GM23338 (cell line): ENCODE data around the gene IL1RAPL2. TPM values are rescaled to one million over a fixed set of nuclear protein-coding genes. Genes with fewer than 3 reads are reported as not detected.

Source experiments
- ATAC-seq: fragments of 200-7000 bp; cut with Tn5 transposase; 3 replicates; pipeline ENCODE4 v1.9.1; 2020
- DNase-seq: peaks from one replicate; pipeline ENCODE4 v3.0.0-alpha.2; 2015; ENCODE audit warnings: low spot score
- H2AFZ ChIP-seq: fragments of 200-600 bp; sonication (generic); 2 replicates; pipeline ENCODE4 v1.8.0; 2016; ENCODE audit warnings: antibody characterized with exemption, mild to moderate bottlenecking, moderate library complexity
- H3F3A ChIP-seq: fragments of 200-600 bp; sonication (generic); replicated peaks from 2 replicates; pipeline ENCODE4 v1.8.0; 2017; ENCODE audit warnings: antibody characterized with exemption, mixed run types, low read depth
- H3K27ac ChIP-seq: fragments of 200-600 bp; sonication (generic); 2 replicates; pipeline ENCODE4 v1.6.1; 2016; ENCODE audit warnings: low read depth
- H3K27me3 ChIP-seq: fragments of 200-600 bp; sonication (generic); 2 replicates; pipeline ENCODE4 v1.8.0; 2016; ENCODE audit warnings: mild to moderate bottlenecking, mixed run types, moderate library complexity; ENCODE audit not compliant: insufficient read depth
- H3K36me3 ChIP-seq: fragments of 200-600 bp; sonication (generic); 2 replicates; pipeline ENCODE4 v1.8.0; 2016; ENCODE audit warnings: mild to moderate bottlenecking; ENCODE audit not compliant: insufficient read depth
- H3K4me1 ChIP-seq: fragments of 200-600 bp; sonication (generic); 2 replicates; pipeline ENCODE4 v1.8.0; 2016; ENCODE audit warnings: mild to moderate bottlenecking, moderate library complexity; ENCODE audit not compliant: insufficient read depth
- H3K4me2 ChIP-seq: fragments of 200-600 bp; sonication (generic); 2 replicates; pipeline ENCODE4 v1.7.1; 2017; ENCODE audit warnings: mixed run types
- H3K4me3 ChIP-seq: fragments of 200-600 bp; sonication (generic); 2 replicates; pipeline ENCODE4 v1.6.1; 2016; ENCODE audit warnings: mixed run types
- H3K79me2 ChIP-seq: fragments of 200-600 bp; sonication (generic); replicated peaks from 2 replicates; pipeline ENCODE4 v1.8.0; 2017; ENCODE audit warnings: mild to moderate bottlenecking; ENCODE audit not compliant: insufficient read depth
- H3K9me2 ChIP-seq: fragments of 200-600 bp; sonication (generic); 2 replicates; pipeline ENCODE4 v1.8.0; 2017; ENCODE audit not compliant: insufficient read depth
- H4K20me1 ChIP-seq: fragments of 200-600 bp; sonication (generic); replicated peaks from 2 replicates; pipeline ENCODE4 v1.8.0; 2017; ENCODE audit warnings: mild to moderate bottlenecking; ENCODE audit not compliant: insufficient read depth
- H3K27ac Mint-ChIP-seq: 2 replicates; pipeline ENCODE4 v1.8.0; 2020; ENCODE audit warnings: inconsistent platforms, mild to moderate bottlenecking, moderate library complexity, mixed read lengths
- H3K27me3 Mint-ChIP-seq: 3 replicates; pipeline ENCODE4 v1.8.0; 2022; ENCODE audit warnings: low read depth, mild to moderate bottlenecking, moderate library complexity, mixed read lengths, inconsistent platforms; ENCODE audit not compliant: insufficient read depth, poor library complexity
- H3K36me3 Mint-ChIP-seq: 3 replicates; pipeline ENCODE4 v1.8.0; 2021; ENCODE audit warnings: low read depth, mild to moderate bottlenecking, inconsistent platforms, moderate library complexity, mixed read lengths
- H3K4me1 Mint-ChIP-seq: 3 replicates; pipeline ENCODE4 v1.8.0; 2020; ENCODE audit warnings: mild to moderate bottlenecking, inconsistent platforms, mixed read lengths
- H3K4me3 Mint-ChIP-seq: 3 replicates; pipeline ENCODE4 v1.8.0; 2021; ENCODE audit warnings: moderate library complexity, mild to moderate bottlenecking, inconsistent platforms, mixed read lengths
- H3K9me3 Mint-ChIP-seq: 3 replicates; pipeline ENCODE4 v1.8.0; 2020; ENCODE audit warnings: moderate library complexity, mild to moderate bottlenecking, inconsistent platforms, mixed read lengths
- CREB1 ChIP-seq: fragments of 250-450 bp; sonication (Bioruptor Pico); IDR thresholded peaks from 2 replicates; pipeline ENCODE4 v1.5.0; 2020; ENCODE audit warnings: low read depth, mild to moderate bottlenecking, moderate library complexity
- EZH2 ChIP-seq: fragments of 200-600 bp; sonication (generic); IDR thresholded peaks from one replicate; pipeline ENCODE4 v1.8.0; 2017; ENCODE audit warnings: antibody characterized with exemption, mild to moderate bottlenecking, low read depth; ENCODE audit not compliant: unreplicated experiment
- EZH2phosphoT487 ChIP-seq: fragments of 200-600 bp; sonication (generic); IDR thresholded peaks from one replicate; pipeline ENCODE4 v1.8.1; 2018; ENCODE audit warnings: antibody characterized with exemption; ENCODE audit not compliant: unreplicated experiment
- JUNB ChIP-seq: IDR thresholded peaks from one replicate; pipeline ENCODE4 v1.6.1; 2016; ENCODE audit warnings: antibody characterized with exemption; ENCODE audit not compliant: unreplicated experiment
- POLR2AphosphoS5 ChIP-seq: IDR thresholded peaks from 2 replicates; pipeline ENCODE4 v1.6.1; 2016; ENCODE audit warnings: antibody characterized with exemption, low read depth
- STAT1 ChIP-seq: IDR thresholded peaks from one replicate; pipeline ENCODE4 v1.6.1; 2016; ENCODE audit warnings: antibody characterized with exemption; ENCODE audit not compliant: unreplicated experiment
- ZNF114 ChIP-seq: fragments of 250-450 bp; sonication (Bioruptor Pico); IDR thresholded peaks from 2 replicates; pipeline ENCODE4 v1.5.0; 2020; ENCODE audit warnings: mild to moderate bottlenecking, moderate library complexity
- ZNF331 ChIP-seq: fragments of 250-450 bp; sonication (Bioruptor Pico); IDR thresholded peaks from 2 replicates; pipeline ENCODE4 v1.5.0; 2020; ENCODE audit warnings: low read depth, mild to moderate bottlenecking, moderate library complexity
- polyA plus RNA-seq: library from polyadenylated mRNA; unstranded; fragments of >200 nt; fragmentation: Nextera tagmentation; extraction: Ambion mirVana; gene quantifications from 2 replicates; pipeline ENCODE4 v1.2.1, GENCODE V29; 2016
- total RNA-seq: library from RNA; depleted of rRNA; stranded (reverse); fragments of >200 nt; shearing (Covaris generic); gene quantifications from 2 replicates; pipeline ENCODE4 v1.2.3, GENCODE V29; 2014
- TF ChIP-seq, protein P1 (sequence below): IDR thresholded peaks from one replicate; pipeline ENCODE4 v1.6.1; 2018; ENCODE audit warnings: antibody characterized with exemption; ENCODE audit not compliant: unreplicated experiment
- TF ChIP-seq, protein P2 (sequence below): IDR thresholded peaks from 2 replicates; pipeline ENCODE4 v1.6.1; 2016; ENCODE audit warnings: antibody characterized with exemption
- TF ChIP-seq, protein P3 (sequence below), 2 experiments: fragments of 200-600 bp in 1 of 2; sonication (generic) in 1 of 2; conservative IDR thresholded peaks; 2 replicates each; pipeline versions ENCODE4 v1.5.1 to v1.6.1; 2016 to 2017; ENCODE audit warnings: antibody characterized with exemption in 2 of 2, low read depth in 2 of 2, mild to moderate bottlenecking in 2 of 2, moderate library complexity in 1 of 2

Gene IL1RAPL2
- total and polyA plus RNA-seq, 2 experiments from 2014 or later, result 0.80 to 0.94 TPM

DNA sequence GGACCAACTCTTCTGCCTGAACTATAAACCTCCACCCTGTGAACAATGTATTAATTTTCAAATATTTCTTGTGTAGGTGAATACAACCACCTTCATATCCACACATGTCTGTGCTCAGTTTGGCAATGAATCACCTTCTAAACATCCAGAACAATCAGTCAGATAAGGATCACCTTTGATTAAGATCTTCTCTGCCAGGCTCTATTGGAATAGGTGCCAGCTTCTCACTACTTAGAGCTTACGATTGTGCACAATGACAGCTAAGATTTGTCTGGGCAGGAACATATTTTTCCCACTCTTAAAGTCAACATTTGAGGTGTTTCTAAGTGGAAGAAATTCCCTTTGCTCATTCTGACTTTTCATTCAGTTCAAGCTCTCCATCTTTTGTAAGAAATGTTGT lies 237.2 kb downstream of the IL1RAPL2 start (continued):
- TF ChIP-seq, protein P1, sequence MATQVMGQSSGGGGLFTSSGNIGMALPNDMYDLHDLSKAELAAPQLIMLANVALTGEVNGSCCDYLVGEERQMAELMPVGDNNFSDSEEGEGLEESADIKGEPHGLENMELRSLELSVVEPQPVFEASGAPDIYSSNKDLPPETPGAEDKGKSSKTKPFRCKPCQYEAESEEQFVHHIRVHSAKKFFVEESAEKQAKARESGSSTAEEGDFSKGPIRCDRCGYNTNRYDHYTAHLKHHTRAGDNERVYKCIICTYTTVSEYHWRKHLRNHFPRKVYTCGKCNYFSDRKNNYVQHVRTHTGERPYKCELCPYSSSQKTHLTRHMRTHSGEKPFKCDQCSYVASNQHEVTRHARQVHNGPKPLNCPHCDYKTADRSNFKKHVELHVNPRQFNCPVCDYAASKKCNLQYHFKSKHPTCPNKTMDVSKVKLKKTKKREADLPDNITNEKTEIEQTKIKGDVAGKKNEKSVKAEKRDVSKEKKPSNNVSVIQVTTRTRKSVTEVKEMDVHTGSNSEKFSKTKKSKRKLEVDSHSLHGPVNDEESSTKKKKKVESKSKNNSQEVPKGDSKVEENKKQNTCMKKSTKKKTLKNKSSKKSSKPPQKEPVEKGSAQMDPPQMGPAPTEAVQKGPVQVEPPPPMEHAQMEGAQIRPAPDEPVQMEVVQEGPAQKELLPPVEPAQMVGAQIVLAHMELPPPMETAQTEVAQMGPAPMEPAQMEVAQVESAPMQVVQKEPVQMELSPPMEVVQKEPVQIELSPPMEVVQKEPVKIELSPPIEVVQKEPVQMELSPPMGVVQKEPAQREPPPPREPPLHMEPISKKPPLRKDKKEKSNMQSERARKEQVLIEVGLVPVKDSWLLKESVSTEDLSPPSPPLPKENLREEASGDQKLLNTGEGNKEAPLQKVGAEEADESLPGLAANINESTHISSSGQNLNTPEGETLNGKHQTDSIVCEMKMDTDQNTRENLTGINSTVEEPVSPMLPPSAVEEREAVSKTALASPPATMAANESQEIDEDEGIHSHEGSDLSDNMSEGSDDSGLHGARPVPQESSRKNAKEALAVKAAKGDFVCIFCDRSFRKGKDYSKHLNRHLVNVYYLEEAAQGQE, result no peak
- TF ChIP-seq ZNF114 (CRISPR knock-in tag), result no peak
- TF ChIP-seq EZH2phosphoT487, result no peak
- TF ChIP-seq, protein P2, sequence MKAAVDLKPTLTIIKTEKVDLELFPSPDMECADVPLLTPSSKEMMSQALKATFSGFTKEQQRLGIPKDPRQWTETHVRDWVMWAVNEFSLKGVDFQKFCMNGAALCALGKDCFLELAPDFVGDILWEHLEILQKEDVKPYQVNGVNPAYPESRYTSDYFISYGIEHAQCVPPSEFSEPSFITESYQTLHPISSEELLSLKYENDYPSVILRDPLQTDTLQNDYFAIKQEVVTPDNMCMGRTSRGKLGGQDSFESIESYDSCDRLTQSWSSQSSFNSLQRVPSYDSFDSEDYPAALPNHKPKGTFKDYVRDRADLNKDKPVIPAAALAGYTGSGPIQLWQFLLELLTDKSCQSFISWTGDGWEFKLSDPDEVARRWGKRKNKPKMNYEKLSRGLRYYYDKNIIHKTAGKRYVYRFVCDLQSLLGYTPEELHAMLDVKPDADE, result no peak
- TF ChIP-seq CREB1 (CRISPR knock-in tag), result no peak
- TF ChIP-seq EZH2, result no peak
- TF ChIP-seq ZNF331, result no peak
- no peak for TF ChIP-seq JUNB
- TF ChIP-seq STAT1, result no peak
- no peak for TF ChIP-seq POLR2AphosphoS5
- TF ChIP-seq, protein P3, sequence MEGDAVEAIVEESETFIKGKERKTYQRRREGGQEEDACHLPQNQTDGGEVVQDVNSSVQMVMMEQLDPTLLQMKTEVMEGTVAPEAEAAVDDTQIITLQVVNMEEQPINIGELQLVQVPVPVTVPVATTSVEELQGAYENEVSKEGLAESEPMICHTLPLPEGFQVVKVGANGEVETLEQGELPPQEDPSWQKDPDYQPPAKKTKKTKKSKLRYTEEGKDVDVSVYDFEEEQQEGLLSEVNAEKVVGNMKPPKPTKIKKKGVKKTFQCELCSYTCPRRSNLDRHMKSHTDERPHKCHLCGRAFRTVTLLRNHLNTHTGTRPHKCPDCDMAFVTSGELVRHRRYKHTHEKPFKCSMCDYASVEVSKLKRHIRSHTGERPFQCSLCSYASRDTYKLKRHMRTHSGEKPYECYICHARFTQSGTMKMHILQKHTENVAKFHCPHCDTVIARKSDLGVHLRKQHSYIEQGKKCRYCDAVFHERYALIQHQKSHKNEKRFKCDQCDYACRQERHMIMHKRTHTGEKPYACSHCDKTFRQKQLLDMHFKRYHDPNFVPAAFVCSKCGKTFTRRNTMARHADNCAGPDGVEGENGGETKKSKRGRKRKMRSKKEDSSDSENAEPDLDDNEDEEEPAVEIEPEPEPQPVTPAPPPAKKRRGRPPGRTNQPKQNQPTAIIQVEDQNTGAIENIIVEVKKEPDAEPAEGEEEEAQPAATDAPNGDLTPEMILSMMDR (conservative IDR thresholded peaks at IDR 0.05; ENCODE audit: low read depth in 2 of 2), result no peak

DNA sequence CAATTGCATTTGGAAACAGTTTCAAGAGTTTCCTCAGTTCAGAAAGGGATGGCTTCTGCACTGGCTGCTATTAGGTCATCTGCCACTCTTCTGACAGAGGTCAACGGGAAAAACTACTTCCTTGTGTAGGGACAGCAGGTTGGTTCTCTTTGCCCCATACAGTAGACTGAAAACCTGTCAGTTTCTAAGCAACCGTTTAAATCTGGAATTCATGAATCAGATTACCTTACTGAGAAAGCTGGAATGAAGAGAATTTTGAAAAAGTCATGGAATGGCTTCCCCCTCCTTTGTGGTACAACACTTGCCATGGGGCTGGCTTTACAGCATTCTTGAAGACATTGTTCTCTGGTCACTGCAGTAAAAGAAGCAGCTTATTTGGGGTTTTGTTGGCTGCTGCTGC lies 240.3 kb downstream of the IL1RAPL2 start:
- no peaks in the 10 kb centered on the region for H3K36me3 Mint-ChIP-seq
- H3K27me3 Mint-ChIP-seq, result peaks cover 3% of the 10 kb centered on the region
- no peak overlapping the region for H3K27ac Mint-ChIP-seq
- no peaks in the 10 kb centered on the region for H4K20me1 ChIP-seq
- no peak for DNase-seq
- no peaks in the 10 kb centered on the region for H3K79me2 ChIP-seq
- H3K4me1 ChIP-seq, result no peaks in the 10 kb centered on the region
- H3K4me2 ChIP-seq, result no peak overlapping the region
- no peaks in the 10 kb centered on the region for H3K36me3 ChIP-seq
- no peaks in the 10 kb centered on the region for H3K27me3 ChIP-seq
- H3K4me1 Mint-ChIP-seq, result peaks cover 10% of the 10 kb centered on the region
- H3F3A ChIP-seq, result no peaks in the 10 kb centered on the region
- H3K4me3 Mint-ChIP-seq, result no peak overlapping the region
- no peak overlapping the region for H3K4me3 ChIP-seq
- no peak for ATAC-seq
- H3K9me3 Mint-ChIP-seq, result no peaks in the 10 kb centered on the region; the same call in 2 of the 3 replicates
- H3K27ac ChIP-seq, result no peak overlapping the region
- H3K9me2 ChIP-seq, result no peaks in the 10 kb centered on the region
- no peak overlapping the region for H2AFZ ChIP-seq
- TF ChIP-seq ZNF114 (CRISPR knock-in tag), result no peak
- TF ChIP-seq CREB1 (CRISPR knock-in tag), result no peak
- no peak for TF ChIP-seq EZH2phosphoT487
- TF ChIP-seq, protein P1, result no peak
- TF ChIP-seq STAT1, result no peak
- TF ChIP-seq, protein P3 (conservative IDR thresholded peaks at IDR 0.05; ENCODE audit: low read depth in 2 of 2), result no peak
- TF ChIP-seq EZH2, result no peak
- no peak for TF ChIP-seq JUNB
